K562 (cell line): Measurements from ENCODE around the gene PON2. TPM values are rescaled to one million over a fixed set of nuclear protein-coding genes. Genes with fewer than 3 reads are reported as not detected.

Source experiments
- ATAC-seq: fragments of 200-7000 bp; cut with Tn5 transposase; 3 replicates; pipeline ENCODE4 v1.9.1; 2020; ENCODE audit warnings: moderate library complexity
- BruUV-seq: library from RNA; stranded (reverse); fragments of 400-500 nt; replicated peaks from 2 replicates; lab custom pipeline; 2021; lab: Mats Ljungman, UMichigan
- CTCF ChIA-PET: fragments of 300-600 bp; formaldehyde crosslinking; extraction: SDS; loops from one replicate; lab custom pipeline; 2021; ENCODE audit warnings: low intra/inter-chr PET ratio; lab: Yijun Ruan, JAX
- POLR2A ChIA-PET: fragments of 300-600, 350-650 bp; sonication (Branson Sonifier 250); formaldehyde crosslinking; extraction: SDS; loops from one replicate; lab custom pipeline; 2021; ENCODE audit warnings: antibody characterized with exemption, inconsistent platforms; lab: Yijun Ruan, JAX
- DNase-seq, 4 experiments: peaks; one replicate each; pipeline versions ENCODE4 v3.0.0 to v3.0.0-alpha.2; 2011 to 2018; ENCODE audit warnings: low spot score in 3 of 4, mixed read lengths in 3 of 4; ENCODE audit errors: extremely low read depth in 1 of 4
- FAIRE-seq: peaks from 2 replicates; lab custom pipeline; 2011; peaks lifted over from hg19 to GRCh38; lab: Jason Lieb, UNC
- H2AFZ ChIP-seq: 2 replicates; pipeline ENCODE4 v1.6.0; 2011; ENCODE audit warnings: low read depth, low read length, control low read depth, inconsistent platforms
- H3K27ac ChIP-seq: fragments of 200-600 bp; 3 replicates; pipeline ENCODE4 v1.8.0; 2011; ENCODE audit warnings: low read depth, mild to moderate bottlenecking, control low read depth, inconsistent platforms, low read length, moderate library complexity, mixed read lengths; ENCODE audit errors: extremely low read depth
- H3K27me3 ChIP-seq, 2 experiments: fragments of 300-600 bp in 1 of 2; 2 replicates in 1 of 2; 3 replicates in 1 of 2; pipeline versions ENCODE4 v1.6.0 to v1.8.0; 2011; ENCODE audit warnings: inconsistent platforms in 2 of 2, low read length in 2 of 2, mild to moderate bottlenecking in 1 of 2, mixed read lengths in 1 of 2, moderate library complexity in 1 of 2; ENCODE audit not compliant: control insufficient read depth in 2 of 2, insufficient read depth in 2 of 2
- H3K36me3 ChIP-seq: fragments of 300-600 bp; 3 replicates; pipeline ENCODE4 v1.8.0; 2011; ENCODE audit warnings: mild to moderate bottlenecking, low read length, inconsistent platforms; ENCODE audit not compliant: control insufficient read depth, insufficient read depth
- H3K4me1 ChIP-seq, 2 experiments: fragments of 200-600 bp in 1 of 2; replicated peaks in 1 of 2; 2 replicates in 1 of 2; 3 replicates in 1 of 2; pipeline versions ENCODE4 v1.5.1 to v1.8.0; 2011; ENCODE audit warnings: inconsistent platforms in 2 of 2, low read length in 2 of 2, mild to moderate bottlenecking in 1 of 2, mixed read lengths in 1 of 2, moderate library complexity in 1 of 2; ENCODE audit not compliant: control insufficient read depth in 2 of 2, insufficient read depth in 2 of 2
- H3K4me2 ChIP-seq: 2 replicates; pipeline ENCODE4 v1.6.1; 2011; ENCODE audit warnings: low read length, control low read depth, inconsistent platforms, mixed read lengths; ENCODE audit not compliant: insufficient read depth
- H3K4me3 ChIP-seq: fragments of 200-600 bp; sonication (generic), shearing (Covaris generic); 2 replicates; pipeline ENCODE4 v1.5.1; 2016; ENCODE audit warnings: control low read depth, inconsistent platforms
- H3K79me2 ChIP-seq: fragments of 200-600 bp; 3 replicates; pipeline ENCODE4 v1.8.0; 2011; ENCODE audit warnings: low read length, inconsistent platforms; ENCODE audit not compliant: control insufficient read depth, insufficient read depth
- H3K9ac ChIP-seq, 2 experiments: 2 replicates each; pipeline versions ENCODE4 v1.6.0 to v1.6.1; 2011; ENCODE audit warnings: low read depth in 2 of 2, low read length in 2 of 2, control low read depth in 1 of 2, inconsistent platforms in 1 of 2, mild to moderate bottlenecking in 1 of 2, mixed read lengths in 1 of 2; ENCODE audit not compliant: insufficient read depth in 1 of 2
- H3K9me1 ChIP-seq: one replicate; pipeline ENCODE4 v1.6.0; 2011; ENCODE audit warnings: inconsistent platforms, mild to moderate bottlenecking, low read length, moderate library complexity; ENCODE audit not compliant: control insufficient read depth, insufficient read depth
- H3K9me3 ChIP-seq: replicated peaks from 2 replicates; pipeline ENCODE4 v1.5.1; 2011; ENCODE audit warnings: low read depth, low read length, inconsistent platforms; ENCODE audit not compliant: control insufficient read depth, insufficient read depth
- H4K20me1 ChIP-seq: replicated peaks from 2 replicates; pipeline ENCODE4 v1.6.1; 2011; ENCODE audit warnings: low read length, inconsistent platforms, mixed read lengths; ENCODE audit not compliant: control insufficient read depth, insufficient read depth
- CREBBP ChIP-seq: IDR thresholded peaks from one replicate; pipeline ENCODE4 v1.6.1; 2012; ENCODE audit warnings: low read depth, mild to moderate bottlenecking, control low read depth, inconsistent platforms, low read length
- DDX20 ChIP-seq: fragments of 450-650 bp; IDR thresholded peaks from 2 replicates; pipeline ENCODE4 v1.6.1; 2016; ENCODE audit warnings: missing genetic modification characterization, low read depth, mild to moderate bottlenecking, missing compliant biosample characterization, moderate library complexity
- FIP1L1 ChIP-seq: fragments of 200-400 bp; formaldehyde crosslinking; IDR thresholded peaks from 2 replicates; pipeline ENCODE4 v1.6.1; 2018; ENCODE audit warnings: mild to moderate bottlenecking, low read depth, low read length; ENCODE audit not compliant: poor library complexity, severe bottlenecking
- MEF2D ChIP-seq: conservative IDR thresholded peaks from 2 replicates; pipeline ENCODE4 v1.6.1; 2016; ENCODE audit warnings: low read depth, missing genetic modification characterization, missing compliant biosample characterization
- NFYB ChIP-seq: IDR thresholded peaks from 2 replicates; pipeline ENCODE4 v1.6.1; 2011; ENCODE audit warnings: mild to moderate bottlenecking, moderate library complexity; ENCODE audit not compliant: insufficient read length; ENCODE audit errors: extremely low read depth
- RAD51 ChIP-seq: fragments of 450-650 bp; IDR thresholded peaks from 2 replicates; pipeline ENCODE4 v1.7.1; 2016; ENCODE audit warnings: low read depth, mild to moderate bottlenecking, borderline replicate concordance
- SIRT6 ChIP-seq: IDR thresholded peaks from one replicate; pipeline ENCODE4 v1.6.1; 2012; ENCODE audit warnings: low read depth, mild to moderate bottlenecking, control low read depth, inconsistent platforms, low read length, moderate library complexity
- ZBTB1 ChIP-seq: sonication (generic); formaldehyde crosslinking; IDR thresholded peaks from 2 replicates; pipeline ENCODE4 v1.8.1; 2023; ENCODE audit warnings: missing genetic modification reagents, low read depth, mild to moderate bottlenecking, borderline replicate concordance
- ZKSCAN1 ChIP-seq: fragments of 150-350 bp; IDR thresholded peaks from 2 replicates; pipeline ENCODE4 v1.6.1; 2016; ENCODE audit warnings: low read depth, low read length
- ZNF444 ChIP-seq: fragments of 250-450 bp; sonication (Bioruptor Pico); IDR thresholded peaks from 2 replicates; pipeline ENCODE4 v1.4.0; 2020; ENCODE audit warnings: mild to moderate bottlenecking, moderate library complexity
- ZNF668 ChIP-seq: fragments of 250-450 bp; sonication (Bioruptor Pico); IDR thresholded peaks from 2 replicates; pipeline ENCODE4 v1.8.0; 2022; ENCODE audit warnings: mild to moderate bottlenecking, inconsistent platforms
- ZNF764 ChIP-seq: fragments of 250-450 bp; sonication (Bioruptor Pico); IDR thresholded peaks from 2 replicates; pipeline ENCODE4 v1.4.0; 2020; ENCODE audit warnings: low read depth, mild to moderate bottlenecking, moderate library complexity
- ZNF785 ChIP-seq: fragments of 250-450 bp; sonication (Bioruptor Pico); IDR thresholded peaks from 2 replicates; pipeline ENCODE4 v1.4.0; 2020; ENCODE audit warnings: mild to moderate bottlenecking
- WGBS: fragments of 100-300 bp; shearing (Covaris generic); methylation state at CpG from one replicate; pipeline ENCODE4 v1.1.6; 2016; ENCODE audit warnings: low coverage, mixed read lengths; ENCODE audit not compliant: insufficient coverage; ENCODE audit errors: missing lambda C conversion rate; 5-methylcytosine and 5-hydroxymethylcytosine counted together
- in situ Hi-C: fragments of 300-500 bp; cut with MboI; formaldehyde crosslinking; loops from 4 replicates; pipeline ENCODE4 v1.15.0; 2018; ENCODE audit warnings: inconsistent platforms, mixed read lengths
- intact Hi-C: fragments of 100-400 bp; cut with micrococcal nuclease; formaldehyde crosslinking; loops from 2 replicates; pipeline ENCODE4 v1.14.2; 2022
- polyA plus RNA-seq, 8 experiments: library from polyadenylated mRNA; depleted of rRNA in 4 of 8; stranded (reverse) in 5 of 8; unstranded in 3 of 8; fragments of >200 nt; fragmentation: Nextera tagmentation in 2 of 8; fragmentation: Illumina TruSeq in 1 of 8; extraction: Ambion mirVana in 2 of 8; extraction: Trizol in 1 of 8; gene quantifications; 2 replicates each; pipeline versions ENCODE4 v1.2.1 to v1.2.3, GENCODE V29; 2011 to 2014; ENCODE audit warnings: inconsistent platforms in 1 of 8, missing spikeins in 1 of 8
- total RNA-seq, 7 experiments: library from RNA; depleted of rRNA in 6 of 7; stranded (reverse); fragments of >200 nt in 6 of 7; fragmentation: Illumina TruSeq in 2 of 7; extraction: Trizol in 2 of 7; gene quantifications; 2 replicates each; pipeline versions ENCODE4 v1.2.1 to v1.2.3, GENCODE V29; 2011 to 2021; ENCODE audit warnings: low replicate concordance in 1 of 7
- TF ChIP-seq, protein P1 (sequence below): fragments of 250-450 bp; sonication (Bioruptor Pico); IDR thresholded peaks from 2 replicates; pipeline ENCODE4 v1.9.0; 2021; ENCODE audit warnings: mild to moderate bottlenecking
- TF ChIP-seq, protein P2 (sequence below): fragments of 450-650 bp; formaldehyde crosslinking; IDR thresholded peaks from 2 replicates; pipeline ENCODE4 v1.4.0; 2022; ENCODE audit warnings: mild to moderate bottlenecking, moderate library complexity
- TF ChIP-seq, protein P3 (sequence below), 2 experiments: fragments of 450-650 bp in 1 of 2; IDR thresholded peaks; 2 replicates each; pipeline ENCODE4 v1.6.1; 2011 to 2017; ENCODE audit warnings: low read depth in 2 of 2, antibody characterized with exemption in 1 of 2, borderline replicate concordance in 1 of 2, low read length in 1 of 2, mild to moderate bottlenecking in 1 of 2, mixed read lengths in 1 of 2; ENCODE audit not compliant: control insufficient read depth in 1 of 2
- TF ChIP-seq, protein P4 (sequence below): fragments of 250-450 bp; sonication (Bioruptor Pico); IDR thresholded peaks from 2 replicates; pipeline ENCODE4 v1.4.0; 2020; ENCODE audit warnings: mild to moderate bottlenecking, moderate library complexity

The PON2 gene
- total and polyA plus RNA-seq, 9 of the 15 experiments (the other 6 are each of a cell fraction or from before 2014, with no cell fraction given): 8.5 to 30.1 (median 21.9) TPM

DNA sequence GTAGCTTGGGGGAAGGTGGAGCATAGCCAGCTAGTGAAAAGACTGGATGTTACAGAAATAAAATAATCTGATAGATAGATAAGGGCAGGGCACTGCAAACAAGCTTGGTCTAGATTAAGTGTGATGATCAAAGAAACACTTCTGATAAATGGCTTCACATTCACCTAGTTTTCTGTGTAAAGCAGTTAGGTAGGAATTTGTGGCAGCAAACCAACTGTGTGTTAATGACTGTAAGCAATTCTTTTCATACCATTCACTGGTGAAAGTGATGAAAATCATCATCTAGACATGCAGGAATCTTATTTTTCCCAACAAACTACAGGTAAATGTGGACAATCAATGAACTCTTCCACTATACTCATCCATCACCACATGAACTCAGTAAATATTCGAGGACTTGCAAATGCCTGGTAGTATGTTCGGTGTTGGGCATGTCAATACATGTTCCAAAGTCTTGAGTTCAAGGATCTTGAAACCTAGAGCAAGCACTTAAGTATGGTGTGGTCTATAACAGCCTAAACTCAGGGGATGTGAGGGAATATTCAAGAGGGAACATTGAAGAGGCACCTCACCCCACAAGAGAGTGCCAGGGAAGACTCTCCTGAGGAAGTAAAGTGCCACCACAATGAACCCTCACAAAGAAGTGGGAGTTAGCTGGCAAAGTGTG, 59.1 kb downstream of the PON2 start:
- Histone ChIP-seq H3K4me1 (no peaks in the 10 kb centered on the region), H3K27me3 (no peaks in the 10 kb centered on the region), H3K9me3 (no peaks in the 10 kb centered on the region), H3K4me2 (no peak overlapping the region), H3K36me3 (no peaks in the 10 kb centered on the region), H3K27ac (no peak overlapping the region), H3K79me2 (no peaks in the 10 kb centered on the region), H2AFZ (peak overlapping the region; percentile 96), H3K9me1 (no peaks in the 10 kb centered on the region), H4K20me1 (no peaks in the 10 kb centered on the region), H3K4me3 (no peak overlapping the region), H3K9ac (no peak overlapping the region)
- in situ Hi-C loops (no loop called here), intact Hi-C loops (no loop called here)
- TF ChIP-seq RAD51 (no peak), ZNF444 (CRISPR knock-in tag) (no peak), DDX20 (tag) (no peak), ZNF668 (CRISPR knock-in tag) (no peak), MEF2D (tag) (no peak), FIP1L1 (no peak), SIRT6 (no peak), CREBBP (no peak), ZNF785 (CRISPR knock-in tag) (no peak), ZBTB1 (CRISPR knock-in tag) (no peak), NFYB (no peak), ZKSCAN1 (no peak), ZNF764 (CRISPR knock-in tag) (no peak)
- TF ChIP-seq, protein P1, sequence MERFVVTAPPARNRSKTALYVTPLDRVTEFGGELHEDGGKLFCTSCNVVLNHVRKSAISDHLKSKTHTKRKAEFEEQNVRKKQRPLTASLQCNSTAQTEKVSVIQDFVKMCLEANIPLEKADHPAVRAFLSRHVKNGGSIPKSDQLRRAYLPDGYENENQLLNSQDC (CRISPR knock-in tag): no peak
- TF ChIP-seq, protein P2, sequence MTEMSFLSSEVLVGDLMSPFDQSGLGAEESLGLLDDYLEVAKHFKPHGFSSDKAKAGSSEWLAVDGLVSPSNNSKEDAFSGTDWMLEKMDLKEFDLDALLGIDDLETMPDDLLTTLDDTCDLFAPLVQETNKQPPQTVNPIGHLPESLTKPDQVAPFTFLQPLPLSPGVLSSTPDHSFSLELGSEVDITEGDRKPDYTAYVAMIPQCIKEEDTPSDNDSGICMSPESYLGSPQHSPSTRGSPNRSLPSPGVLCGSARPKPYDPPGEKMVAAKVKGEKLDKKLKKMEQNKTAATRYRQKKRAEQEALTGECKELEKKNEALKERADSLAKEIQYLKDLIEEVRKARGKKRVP (CRISPR knock-in tag): no peak
- TF ChIP-seq, protein P3, sequence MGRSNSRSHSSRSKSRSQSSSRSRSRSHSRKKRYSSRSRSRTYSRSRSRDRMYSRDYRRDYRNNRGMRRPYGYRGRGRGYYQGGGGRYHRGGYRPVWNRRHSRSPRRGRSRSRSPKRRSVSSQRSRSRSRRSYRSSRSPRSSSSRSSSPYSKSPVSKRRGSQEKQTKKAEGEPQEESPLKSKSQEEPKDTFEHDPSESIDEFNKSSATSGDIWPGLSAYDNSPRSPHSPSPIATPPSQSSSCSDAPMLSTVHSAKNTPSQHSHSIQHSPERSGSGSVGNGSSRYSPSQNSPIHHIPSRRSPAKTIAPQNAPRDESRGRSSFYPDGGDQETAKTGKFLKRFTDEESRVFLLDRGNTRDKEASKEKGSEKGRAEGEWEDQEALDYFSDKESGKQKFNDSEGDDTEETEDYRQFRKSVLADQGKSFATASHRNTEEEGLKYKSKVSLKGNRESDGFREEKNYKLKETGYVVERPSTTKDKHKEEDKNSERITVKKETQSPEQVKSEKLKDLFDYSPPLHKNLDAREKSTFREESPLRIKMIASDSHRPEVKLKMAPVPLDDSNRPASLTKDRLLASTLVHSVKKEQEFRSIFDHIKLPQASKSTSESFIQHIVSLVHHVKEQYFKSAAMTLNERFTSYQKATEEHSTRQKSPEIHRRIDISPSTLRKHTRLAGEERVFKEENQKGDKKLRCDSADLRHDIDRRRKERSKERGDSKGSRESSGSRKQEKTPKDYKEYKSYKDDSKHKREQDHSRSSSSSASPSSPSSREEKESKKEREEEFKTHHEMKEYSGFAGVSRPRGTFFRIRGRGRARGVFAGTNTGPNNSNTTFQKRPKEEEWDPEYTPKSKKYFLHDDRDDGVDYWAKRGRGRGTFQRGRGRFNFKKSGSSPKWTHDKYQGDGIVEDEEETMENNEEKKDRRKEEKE (IDR thresholded peaks at IDR 0.05; ENCODE audit: borderline replicate concordance in 1 of 2, control insufficient read depth in 1 of 2, low read depth in 2 of 2, low read length in 1 of 2): no peak
- TF ChIP-seq, protein P4, sequence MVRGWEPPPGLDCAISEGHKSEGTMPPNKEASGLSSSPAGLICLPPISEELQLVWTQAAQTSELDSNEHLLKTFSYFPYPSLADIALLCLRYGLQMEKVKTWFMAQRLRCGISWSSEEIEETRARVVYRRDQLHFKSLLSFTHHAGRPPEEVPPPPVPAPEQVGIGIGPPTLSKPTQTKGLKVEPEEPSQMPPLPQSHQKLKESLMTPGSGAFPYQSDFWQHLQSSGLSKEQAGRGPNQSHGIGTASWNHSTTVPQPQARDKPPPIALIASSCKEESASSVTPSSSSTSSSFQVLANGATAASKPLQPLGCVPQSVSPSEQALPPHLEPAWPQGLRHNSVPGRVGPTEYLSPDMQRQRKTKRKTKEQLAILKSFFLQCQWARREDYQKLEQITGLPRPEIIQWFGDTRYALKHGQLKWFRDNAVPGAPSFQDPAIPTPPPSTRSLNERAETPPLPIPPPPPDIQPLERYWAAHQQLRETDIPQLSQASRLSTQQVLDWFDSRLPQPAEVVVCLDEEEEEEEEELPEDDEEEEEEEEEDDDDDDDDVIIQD (CRISPR knock-in tag): no peak
- ATAC-seq: no peak
- no peak for FAIRE-seq
- ChIA-PET CTCF (no interaction called here), POLR2A (no interaction called here)
- DNase-seq: no peak
- no TSS peak for BruUV-seq
- 0% methylated on average over 2 of the region's 2 CpGs for WGBS
